H9 (cell line): Measurements from ENCODE around the gene HIC1. TPM values are rescaled to one million over a fixed set of nuclear protein-coding genes. Genes with fewer than 3 reads are reported as not detected.

Experiments
- DNase-seq: peaks from one replicate; pipeline ENCODE4 v3.0.0-alpha.2; 2017
- H2AFZ ChIP-seq: one replicate; pipeline ENCODE4 v1.6.1; 2013; ENCODE audit warnings: mild to moderate bottlenecking, low read length, control low read depth, moderate library complexity
- H2AK5ac ChIP-seq: 2 replicates; pipeline ENCODE4 v1.6.1; 2013; ENCODE audit warnings: low read length, control low read depth, mixed read lengths; ENCODE audit not compliant: insufficient read length
- H2BK120ac ChIP-seq: one replicate; pipeline ENCODE4 v1.6.1; 2013; ENCODE audit warnings: low read depth, mild to moderate bottlenecking, low read length, control low read depth, inconsistent platforms; ENCODE audit not compliant: poor library complexity, severe bottlenecking
- H2BK12ac ChIP-seq: 2 replicates; pipeline ENCODE4 v1.6.1; 2013; ENCODE audit warnings: low read length, control low read depth, mixed read lengths, low read depth; ENCODE audit not compliant: insufficient read length
- H2BK15ac ChIP-seq: 2 replicates; pipeline ENCODE4 v1.6.1; 2013; ENCODE audit warnings: low read depth, low read length, control low read depth
- H2BK20ac ChIP-seq: one replicate; pipeline ENCODE4 v1.6.1; 2013; ENCODE audit warnings: low read depth, mild to moderate bottlenecking, low read length, control low read depth, inconsistent platforms; ENCODE audit not compliant: poor library complexity, severe bottlenecking
- H2BK5ac ChIP-seq: 2 replicates; pipeline ENCODE4 v1.6.1; 2013; ENCODE audit warnings: low read length, control low read depth, mixed read lengths; ENCODE audit not compliant: insufficient read length
- H3K14ac ChIP-seq: 2 replicates; pipeline ENCODE4 v1.6.1; 2013; ENCODE audit warnings: low read length, control low read depth; ENCODE audit not compliant: insufficient read depth
- H3K18ac ChIP-seq: 2 replicates; pipeline ENCODE4 v1.6.1; 2013; ENCODE audit warnings: low read depth, mild to moderate bottlenecking, mixed read lengths, low read length, control low read depth; ENCODE audit not compliant: insufficient read length
- H3K23ac ChIP-seq: 2 replicates; pipeline ENCODE4 v1.6.1; 2013; ENCODE audit warnings: low read length, control low read depth, mixed read lengths, low read depth; ENCODE audit not compliant: insufficient read length
- H3K23me2 ChIP-seq: 2 replicates; pipeline ENCODE4 v1.6.1; 2013; ENCODE audit warnings: low read depth, mild to moderate bottlenecking, mixed read lengths, low read length, control low read depth; ENCODE audit not compliant: insufficient read length, poor library complexity, severe bottlenecking
- H3K27ac ChIP-seq: 2 replicates; pipeline ENCODE4 v1.5.1; 2013; ENCODE audit warnings: low read length, control low read depth, mixed read lengths, low read depth; ENCODE audit not compliant: insufficient read length
- H3K27me3 ChIP-seq: 2 replicates; pipeline ENCODE4 v1.6.1; 2013; ENCODE audit warnings: low read length, control low read depth, inconsistent platforms; ENCODE audit not compliant: insufficient read depth
- H3K4ac ChIP-seq: 2 replicates; pipeline ENCODE4 v1.6.1; 2013; ENCODE audit warnings: low read depth, mild to moderate bottlenecking, control low read depth, inconsistent platforms, low read length, moderate library complexity
- H3K4me1 ChIP-seq: 2 replicates; pipeline ENCODE4 v1.6.1; 2013; ENCODE audit warnings: low read length, control low read depth, inconsistent platforms; ENCODE audit not compliant: insufficient read depth
- H3K4me2 ChIP-seq: 2 replicates; pipeline ENCODE4 v1.6.1; 2013; ENCODE audit warnings: low read length, control low read depth, mixed read lengths; ENCODE audit not compliant: insufficient read length, insufficient read depth
- H3K56ac ChIP-seq: 2 replicates; pipeline ENCODE4 v1.6.1; 2013; ENCODE audit warnings: low read depth, mild to moderate bottlenecking, mixed read lengths, low read length, control low read depth; ENCODE audit not compliant: insufficient read length
- H3K79me1 ChIP-seq: 2 replicates; pipeline ENCODE4 v1.6.1; 2013; ENCODE audit warnings: low read depth, mild to moderate bottlenecking, moderate library complexity, low read length, control low read depth, inconsistent platforms; ENCODE audit not compliant: insufficient read depth, poor library complexity, severe bottlenecking
- H3K79me2 ChIP-seq: 2 replicates; pipeline ENCODE4 v1.6.1; 2013; ENCODE audit warnings: low read length, control low read depth, inconsistent platforms; ENCODE audit not compliant: insufficient read depth
- H3K9ac ChIP-seq: 2 replicates; pipeline ENCODE4 v1.6.1; 2013; ENCODE audit warnings: low read length, control low read depth, mixed read lengths; ENCODE audit not compliant: insufficient read length; ENCODE audit errors: extremely low read depth
- H3K9me3 ChIP-seq: one replicate; pipeline ENCODE4 v1.6.1; 2013; ENCODE audit warnings: low read depth, low read length, inconsistent platforms; ENCODE audit not compliant: control insufficient read depth
- H3T11ph ChIP-seq: one replicate; pipeline ENCODE4 v1.6.1; 2013; ENCODE audit warnings: mild to moderate bottlenecking, low read length, control low read depth, inconsistent platforms
- H4K20me1 ChIP-seq: one replicate; pipeline ENCODE4 v1.6.1; 2013; ENCODE audit not compliant: control insufficient read depth, insufficient read length, insufficient read depth
- H4K5ac ChIP-seq: 2 replicates; pipeline ENCODE4 v1.6.1; 2013; ENCODE audit warnings: low read depth, mild to moderate bottlenecking, mixed read lengths, low read length, control low read depth; ENCODE audit not compliant: insufficient read length
- H4K8ac ChIP-seq: replicated peaks from 2 replicates; pipeline ENCODE4 v1.6.1; 2013; ENCODE audit warnings: low read length, control low read depth, mixed read lengths, low read depth; ENCODE audit not compliant: insufficient read length
- H4K91ac ChIP-seq: 2 replicates; pipeline ENCODE4 v1.6.1; 2013; ENCODE audit warnings: low read depth, mild to moderate bottlenecking, moderate library complexity, mixed read lengths, low read length, control low read depth; ENCODE audit not compliant: insufficient read length
- H3K27ac Mint-ChIP-seq, 3 experiments: 2 replicates in 2 of 3; 3 replicates in 1 of 3; pipeline ENCODE4 v1.8.0; 2020 to 2021; ENCODE audit warnings: mixed read lengths in 3 of 3, mild to moderate bottlenecking in 1 of 3, moderate library complexity in 1 of 3
- H3K27me3 Mint-ChIP-seq: 2 replicates; pipeline ENCODE4 v1.8.0; 2021; ENCODE audit warnings: low read depth, mild to moderate bottlenecking, moderate library complexity, mixed read lengths
- H3K36me3 Mint-ChIP-seq, 3 experiments: 2 replicates in 2 of 3; 3 replicates in 1 of 3; pipeline ENCODE4 v1.8.0; 2020 to 2021; ENCODE audit warnings: low read depth in 3 of 3, mixed read lengths in 3 of 3; ENCODE audit not compliant: insufficient read depth in 1 of 3
- H3K4me1 Mint-ChIP-seq, 2 experiments: 2 replicates each; pipeline ENCODE4 v1.8.0; 2020; ENCODE audit warnings: mixed read lengths in 2 of 2
- H3K4me3 Mint-ChIP-seq, 2 experiments: 2 replicates in 1 of 2; 3 replicates in 1 of 2; pipeline ENCODE4 v1.8.0; 2020 to 2021; ENCODE audit warnings: mild to moderate bottlenecking in 2 of 2, mixed read lengths in 2 of 2, moderate library complexity in 1 of 2
- H3K9me3 Mint-ChIP-seq, 2 experiments: 2 replicates in 1 of 2; 3 replicates in 1 of 2; pipeline ENCODE4 v1.8.0; 2020; ENCODE audit warnings: mild to moderate bottlenecking in 2 of 2, mixed read lengths in 2 of 2, moderate library complexity in 1 of 2
- WGBS: extraction: QIAGEN DNeasy Blood & Tissue Kit; methylation state at CpG from one replicate; pipeline ENCODE4 v1.1.7; 2013; ENCODE audit warnings: missing lambda C conversion rate, low lambda C conversion rate, mixed read lengths; ENCODE audit not compliant: insufficient read length; ENCODE audit errors: extremely low coverage; 5-methylcytosine and 5-hydroxymethylcytosine counted together
- total RNA-seq: library from RNA; stranded (reverse); gene quantifications from 2 replicates; pipeline ENCODE4 v1.2.1, GENCODE V29; 2021
- TF ChIP-seq, protein P1 (sequence below): fragments of 200-600 bp; sonication (generic); conservative IDR thresholded peaks from 3 replicates; pipeline ENCODE4 v1.8.0; 2021; ENCODE audit warnings: antibody characterized with exemption, mild to moderate bottlenecking

HIC1 gene
- total RNA-seq, 1 experiment from 2014 or later = 1.8 TPM

DNA sequence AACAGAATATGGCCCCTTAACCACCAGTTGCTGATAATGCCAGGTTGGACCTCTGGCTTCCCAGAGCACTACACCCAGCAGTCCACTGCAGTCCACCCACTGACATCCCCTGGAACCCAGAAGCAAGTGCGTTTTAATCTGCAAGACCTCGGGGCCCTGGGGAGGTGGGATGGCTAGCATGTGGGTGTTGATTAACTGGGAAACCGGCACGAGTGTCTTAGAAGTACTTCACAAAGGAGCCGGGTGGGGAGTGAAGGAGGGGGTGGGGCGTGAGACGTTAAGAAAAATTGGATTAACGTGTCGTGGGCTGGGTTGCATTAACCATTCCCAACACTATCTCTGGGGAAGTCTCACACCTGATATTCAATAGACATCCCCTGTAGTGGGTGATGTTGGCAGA, 6.1 kb upstream of the HIC1 start:
- no peak overlapping the region for H2AFZ ChIP-seq
- TF ChIP-seq, protein P1, sequence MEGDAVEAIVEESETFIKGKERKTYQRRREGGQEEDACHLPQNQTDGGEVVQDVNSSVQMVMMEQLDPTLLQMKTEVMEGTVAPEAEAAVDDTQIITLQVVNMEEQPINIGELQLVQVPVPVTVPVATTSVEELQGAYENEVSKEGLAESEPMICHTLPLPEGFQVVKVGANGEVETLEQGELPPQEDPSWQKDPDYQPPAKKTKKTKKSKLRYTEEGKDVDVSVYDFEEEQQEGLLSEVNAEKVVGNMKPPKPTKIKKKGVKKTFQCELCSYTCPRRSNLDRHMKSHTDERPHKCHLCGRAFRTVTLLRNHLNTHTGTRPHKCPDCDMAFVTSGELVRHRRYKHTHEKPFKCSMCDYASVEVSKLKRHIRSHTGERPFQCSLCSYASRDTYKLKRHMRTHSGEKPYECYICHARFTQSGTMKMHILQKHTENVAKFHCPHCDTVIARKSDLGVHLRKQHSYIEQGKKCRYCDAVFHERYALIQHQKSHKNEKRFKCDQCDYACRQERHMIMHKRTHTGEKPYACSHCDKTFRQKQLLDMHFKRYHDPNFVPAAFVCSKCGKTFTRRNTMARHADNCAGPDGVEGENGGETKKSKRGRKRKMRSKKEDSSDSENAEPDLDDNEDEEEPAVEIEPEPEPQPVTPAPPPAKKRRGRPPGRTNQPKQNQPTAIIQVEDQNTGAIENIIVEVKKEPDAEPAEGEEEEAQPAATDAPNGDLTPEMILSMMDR = no peak
- Mint-ChIP-seq H3K4me1 (peaks cover 7 to 9% of the 10 kb centered on the region in 2 experiments; a peak in 3 of 4 replicates), H3K9me3 (no peaks in the 10 kb centered on the region), H3K27ac (no peak overlapping the region), H3K27me3 (peaks cover 61% of the 10 kb centered on the region), H3K4me3 (peak overlapping the region; percentile 53 to 71; a peak in 2 of 5 replicates), H3K36me3 (peaks cover 0 to 7% (median 4%) of the 10 kb centered on the region in 3 experiments; a peak in 6 of 7 replicates)
- no peak overlapping the region for H2BK12ac ChIP-seq
- H2BK15ac ChIP-seq = no peak overlapping the region
- no peak overlapping the region for H3K56ac ChIP-seq
- H3K14ac ChIP-seq = no peak overlapping the region
- H3K4ac ChIP-seq = no peak overlapping the region
- no peaks in the 10 kb centered on the region for H3K79me2 ChIP-seq
- H3K23me2 ChIP-seq = no peaks in the 10 kb centered on the region
- no peak overlapping the region for H3K4me2 ChIP-seq
- H3K23ac ChIP-seq = no peak overlapping the region
- H4K5ac ChIP-seq = no peak overlapping the region
- H3K9me3 ChIP-seq = no peaks in the 10 kb centered on the region
- no peak for DNase-seq
- WGBS = no CpG with 5 or more reads among the region's 9 CpGs
- no peak overlapping the region for H3T11ph ChIP-seq
- H2BK20ac ChIP-seq = no peak overlapping the region
- no peak overlapping the region for H3K18ac ChIP-seq
- H2AK5ac ChIP-seq = no peak overlapping the region
- H3K4me1 ChIP-seq = no peaks in the 10 kb centered on the region
- H3K9ac ChIP-seq = no peak overlapping the region
- no peak overlapping the region for H4K91ac ChIP-seq
- H2BK5ac ChIP-seq = no peak overlapping the region
- H3K27me3 ChIP-seq = peaks cover 36% of the 10 kb centered on the region
- no peaks in the 10 kb centered on the region for H3K79me1 ChIP-seq
- no peak overlapping the region for H3K27ac ChIP-seq
- no peaks in the 10 kb centered on the region for H4K20me1 ChIP-seq
- no peak overlapping the region for H4K8ac ChIP-seq
- no peak overlapping the region for H2BK120ac ChIP-seq
